Kidney (tissue), 14 donors: Measurements from ENCODE around the gene TRAF1. TPM values are rescaled to one million over a fixed set of nuclear protein-coding genes. Genes with fewer than 3 reads are reported as not detected.

Experiments
- DNase-seq, 5 donors: peaks; one replicate each; pipeline ENCODE4 v3.0.0-alpha.2; 2013 to 2020
- FAIRE-seq: peaks from 2 replicates; lab custom pipeline; 2012; peaks lifted over from hg19 to GRCh38; lab: Jason Lieb, UNC
- H3K27ac ChIP-seq, 2 donors: one replicate each; pipeline ENCODE4 v1.7.0; 2013; ENCODE audit warnings: low read depth in 2 of 2, low read length in 2 of 2, inconsistent platforms in 1 of 2
- H3K27me3 ChIP-seq: one replicate; pipeline ENCODE4 v1.7.1; 2013; ENCODE audit warnings: low read length, inconsistent platforms; ENCODE audit not compliant: control insufficient read depth, insufficient read depth
- H3K36me3 ChIP-seq, 3 donors: one replicate each; pipeline versions ENCODE4 v1.7.0 to v1.7.1; 2013; ENCODE audit warnings: low read length in 3 of 3, control low read depth in 1 of 3, inconsistent platforms in 1 of 3; ENCODE audit not compliant: insufficient read depth in 3 of 3, control insufficient read depth in 2 of 3
- H3K4me1 ChIP-seq, 3 donors: one replicate each; pipeline versions ENCODE4 v1.7.0 to v1.7.1; 2013; ENCODE audit warnings: low read length in 3 of 3, inconsistent platforms in 1 of 3, low read depth in 1 of 3; ENCODE audit not compliant: control insufficient read depth in 2 of 3, insufficient read depth in 2 of 3
- H3K4me3 ChIP-seq, 3 donors: one replicate each; pipeline versions ENCODE4 v1.7.0 to v1.8.1; 2013; ENCODE audit warnings: low read length in 3 of 3, control low read depth in 1 of 3, inconsistent platforms in 1 of 3
- H3K9ac ChIP-seq, 3 donors: one replicate each; pipeline versions ENCODE4 v1.7.0 to v1.7.1; 2013; ENCODE audit warnings: low read length in 3 of 3, control low read depth in 1 of 3, inconsistent platforms in 1 of 3
- H3K9me3 ChIP-seq, 3 donors: one replicate each; pipeline versions ENCODE4 v1.7.0 to v1.7.1; 2013; ENCODE audit warnings: low read length in 3 of 3, control low read depth in 1 of 3, inconsistent platforms in 1 of 3; ENCODE audit not compliant: control insufficient read depth in 2 of 3, insufficient read depth in 1 of 3
- CTCF ChIP-seq: IDR thresholded peaks from 3 replicates; pipeline ENCODE4 v1.5.1; 2012; ENCODE audit warnings: mild to moderate bottlenecking, moderate library complexity, borderline replicate concordance; ENCODE audit not compliant: insufficient read depth; ENCODE audit errors: extremely low read depth
- intact Hi-C: fragments of 100-400 bp; cut with DNase I; formaldehyde crosslinking; loops from one replicate; pipeline ENCODE4 v1.11.1; 2022
- polyA plus RNA-seq: library from polyadenylated mRNA; stranded (reverse); fragments of 350-450 nt; fragmentation: Illumina TruSeq; extraction: RNeasy Lipid Tissue Mini Kit (QIAGEN cat#74804); gene quantifications from one replicate; pipeline ENCODE4 v1.2.3, GENCODE V29; 2014; ENCODE audit warnings: low read depth, low replicate concordance; ENCODE audit not compliant: insufficient read depth
- total RNA-seq: library from RNA; stranded (reverse); fragmentation: NEBNext Ultra II Directional; extraction: Animal tissue kit (Norgen Biotek cat#: 25700); gene quantifications from one replicate; pipeline ENCODE4 v1.2.1, GENCODE V29; 2021
- donor health status: control.
- donor health status: control.
- donor health status: control.
- donor health status: control.
- donor health status: control.
- donor health status: DM: yes; HTN: yes; CAD: no.
- donor health status: Normal renal cell carcinoma (clear cell type).

Gene TRAF1
- total and polyA plus RNA-seq, 2 donors from 2014 or later = 3.1 to 10.9 TPM

GRCh38 chr9:120900824-120901223, 25.8 kb downstream of the TRAF1 start:
- no peaks in the 10 kb centered on the region for H3K27me3 ChIP-seq
- H3K4me1 ChIP-seq = no peaks in the 10 kb centered on the region
- H3K9ac ChIP-seq = no peak overlapping the region
- FAIRE-seq (no peak), DNase-seq (no peak)
- no peak overlapping the region for H3K27ac ChIP-seq
- intact Hi-C loops = no loop called here
- H3K4me3 ChIP-seq = no peak overlapping the region
- H3K36me3 ChIP-seq = no peaks in the 10 kb centered on the region
- no peaks in the 10 kb centered on the region for H3K9me3 ChIP-seq
- TF ChIP-seq CTCF = no peak

GRCh38 chr9:120899490-120900068, 27.0 kb downstream of the TRAF1 start:
- FAIRE-seq = no peak
- Histone ChIP-seq H3K36me3 (no peaks in the 10 kb centered on the region), H3K4me3 (no peak overlapping the region), H3K9ac (no peak overlapping the region), H3K27me3 (no peaks in the 10 kb centered on the region), H3K9me3 (no peaks in the 10 kb centered on the region), H3K27ac (no peak overlapping the region), H3K4me1 (no peaks in the 10 kb centered on the region)
- no peak for DNase-seq
- no peak for TF ChIP-seq CTCF
- intact Hi-C loops = no loop called here

- no peak overlapping the region for H3K4me3 ChIP-seq
- no peaks in the 10 kb centered on the region for H3K27me3 ChIP-seq
- H3K9me3 ChIP-seq = no peaks in the 10 kb centered on the region
- no peaks in the 10 kb centered on the region for H3K36me3 ChIP-seq
- TF ChIP-seq CTCF = no peak
- intact Hi-C loops = no loop called here
- DNase-seq (no peak), FAIRE-seq (no peak)
- H3K9ac ChIP-seq = no peak overlapping the region
- no peak overlapping the region for H3K27ac ChIP-seq
- H3K4me1 ChIP-seq = no peaks in the 10 kb centered on the region
Observed at GRCh38 chr9:120898396-120898795, 28.2 kb downstream of the TRAF1 start.

GRCh38 chr9:120895951-120896350, 30.6 kb downstream of the TRAF1 start:
- no peaks in the 10 kb centered on the region for H3K4me1 ChIP-seq
- no peak overlapping the region for H3K27ac ChIP-seq
- H3K9me3 ChIP-seq = no peaks in the 10 kb centered on the region
- intact Hi-C loops = no loop called here
- FAIRE-seq (no peak), DNase-seq (no peak)
- no peaks in the 10 kb centered on the region for H3K36me3 ChIP-seq
- H3K9ac ChIP-seq = no peak overlapping the region
- no peak for TF ChIP-seq CTCF
- H3K4me3 ChIP-seq = no peak overlapping the region
- H3K27me3 ChIP-seq = no peaks in the 10 kb centered on the region
